ENCODE results near the gene CADM4.
"Not testable (repeated sequence)": the region's sequence is repeated elsewhere in the genome, so short reads cannot be mapped to it uniquely, and the experiment has no call there.

CADM4 gene

GRCh38 chr19:43651758-43652545 lies 12.3 kb upstream of the CADM4 start:
- Histone ChIP-seq H3K9me3 (ENCODE audit: control insufficient read depth, insufficient read depth, low read length) (no peaks in the 10 kb centered on the region), H3K4me1 (ENCODE audit: control insufficient read depth, low read length) (no peaks in the 10 kb centered on the region), H3K79me2 (ENCODE audit: control insufficient read depth, low read length) (no peaks in the 10 kb centered on the region), H3K4me2 (ENCODE audit: low read length) (no peak overlapping the region), H3K4me3 (ENCODE audit: low read length) (no peak overlapping the region), H3K9me2 (replicated peaks; ENCODE audit: control insufficient read depth, low read length) (no peaks in the 10 kb centered on the region), H3F3A (ENCODE audit: control insufficient read depth, insufficient read depth) (no peaks in the 10 kb centered on the region), H4K20me1 (ENCODE audit: control insufficient read depth, insufficient read depth, low read depth, low read length) (no peaks in the 10 kb centered on the region), H3K36me3 (ENCODE audit: control insufficient read depth, low read length) (no peaks in the 10 kb centered on the region), H3K27me3 (ENCODE audit: control insufficient read depth, low read length) (no peaks in the 10 kb centered on the region), H3K27ac (ENCODE audit: low read depth, low read length) (no peak overlapping the region)
- no peak for TF ChIP-seq EZH2phosphoT487 (IDR thresholded peaks at IDR 0.05; ENCODE audit: borderline replicate concordance, low read length)
- TF ChIP-seq, protein P1, sequence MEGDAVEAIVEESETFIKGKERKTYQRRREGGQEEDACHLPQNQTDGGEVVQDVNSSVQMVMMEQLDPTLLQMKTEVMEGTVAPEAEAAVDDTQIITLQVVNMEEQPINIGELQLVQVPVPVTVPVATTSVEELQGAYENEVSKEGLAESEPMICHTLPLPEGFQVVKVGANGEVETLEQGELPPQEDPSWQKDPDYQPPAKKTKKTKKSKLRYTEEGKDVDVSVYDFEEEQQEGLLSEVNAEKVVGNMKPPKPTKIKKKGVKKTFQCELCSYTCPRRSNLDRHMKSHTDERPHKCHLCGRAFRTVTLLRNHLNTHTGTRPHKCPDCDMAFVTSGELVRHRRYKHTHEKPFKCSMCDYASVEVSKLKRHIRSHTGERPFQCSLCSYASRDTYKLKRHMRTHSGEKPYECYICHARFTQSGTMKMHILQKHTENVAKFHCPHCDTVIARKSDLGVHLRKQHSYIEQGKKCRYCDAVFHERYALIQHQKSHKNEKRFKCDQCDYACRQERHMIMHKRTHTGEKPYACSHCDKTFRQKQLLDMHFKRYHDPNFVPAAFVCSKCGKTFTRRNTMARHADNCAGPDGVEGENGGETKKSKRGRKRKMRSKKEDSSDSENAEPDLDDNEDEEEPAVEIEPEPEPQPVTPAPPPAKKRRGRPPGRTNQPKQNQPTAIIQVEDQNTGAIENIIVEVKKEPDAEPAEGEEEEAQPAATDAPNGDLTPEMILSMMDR (IDR thresholded peaks at IDR 0.05; ENCODE audit: low read depth, low read length, poor library complexity, severe bottlenecking), result peak; percentile 80

- H3K36me3 ChIP-seq (ENCODE audit: control insufficient read depth, low read length); H3K4me3 ChIP-seq (ENCODE audit: low read length); H4K20me1 ChIP-seq (ENCODE audit: control insufficient read depth, insufficient read depth, low read depth, low read length): not testable (repeated sequence)
These were observed 10.6 kb upstream of the CADM4 start for GRCh38 chr19:43650276-43650675.

GRCh38 chr19:43649514-43649913 lies 9.9 kb upstream of the CADM4 start:
- H3K9me2 ChIP-seq (replicated peaks; ENCODE audit: control insufficient read depth, low read length), result no peaks in the 10 kb centered on the region
- H3K4me2 ChIP-seq (ENCODE audit: low read length), result no peak overlapping the region
- no peaks in the 10 kb centered on the region for H4K20me1 ChIP-seq (ENCODE audit: control insufficient read depth, insufficient read depth, low read depth, low read length)
- no peaks in the 10 kb centered on the region for H3F3A ChIP-seq (ENCODE audit: control insufficient read depth, insufficient read depth)
- no peaks in the 10 kb centered on the region for H3K27me3 ChIP-seq (ENCODE audit: control insufficient read depth, low read length)
- TF ChIP-seq, protein P1 (IDR thresholded peaks at IDR 0.05; ENCODE audit: low read depth, low read length, poor library complexity, severe bottlenecking), result no peak
- no peak for TF ChIP-seq EZH2phosphoT487 (IDR thresholded peaks at IDR 0.05; ENCODE audit: borderline replicate concordance, low read length)
- H3K4me3 ChIP-seq (ENCODE audit: low read length), result no peak overlapping the region
- H3K4me1 ChIP-seq (ENCODE audit: control insufficient read depth, low read length), result no peaks in the 10 kb centered on the region
- H3K27ac ChIP-seq (ENCODE audit: low read depth, low read length), result no peak overlapping the region
- no peaks in the 10 kb centered on the region for H3K36me3 ChIP-seq (ENCODE audit: control insufficient read depth, low read length)
- no peaks in the 10 kb centered on the region for H3K9me3 ChIP-seq (ENCODE audit: control insufficient read depth, insufficient read depth, low read length)
- no peaks in the 10 kb centered on the region for H3K79me2 ChIP-seq (ENCODE audit: control insufficient read depth, low read length)

More at GRCh38 chr19:43650276-43650675, 10.6 kb upstream of the CADM4 start:
- not testable (repeated sequence) for H3K79me2 ChIP-seq (ENCODE audit: control insufficient read depth, low read length); H3K9me3 ChIP-seq (ENCODE audit: control insufficient read depth, insufficient read depth, low read length); H3K27ac ChIP-seq (ENCODE audit: low read depth, low read length); H3K4me1 ChIP-seq (ENCODE audit: control insufficient read depth, low read length); H3K9me2 ChIP-seq (replicated peaks; ENCODE audit: control insufficient read depth, low read length); H3K4me2 ChIP-seq (ENCODE audit: low read length); H3K27me3 ChIP-seq (ENCODE audit: control insufficient read depth, low read length); H3F3A ChIP-seq (ENCODE audit: control insufficient read depth, insufficient read depth)

DNA sequence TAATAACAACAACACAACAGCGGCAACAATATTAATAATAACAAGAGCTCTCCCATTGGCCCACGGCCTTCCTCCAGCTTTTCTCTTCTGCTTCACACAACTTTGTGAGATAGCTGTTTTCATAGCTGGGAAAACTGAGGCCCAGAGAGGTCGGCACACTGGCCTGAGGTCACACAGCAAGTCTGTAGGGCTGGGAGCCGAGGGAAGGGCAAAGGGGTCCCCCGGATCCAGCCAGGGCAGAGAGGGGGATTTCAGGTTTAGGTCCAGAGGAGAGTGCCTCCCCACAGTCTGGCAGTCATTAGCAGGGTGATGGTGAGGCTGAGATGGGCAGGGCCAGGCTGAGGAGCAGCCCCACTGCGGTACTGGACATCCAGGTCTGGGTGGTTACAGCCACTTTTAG lies 9.0 kb upstream of the CADM4 start:
- TF ChIP-seq EZH2phosphoT487 (IDR thresholded peaks at IDR 0.05; ENCODE audit: borderline replicate concordance, low read length), result no peak
- TF ChIP-seq, protein P1 (IDR thresholded peaks at IDR 0.05; ENCODE audit: low read depth, low read length, poor library complexity, severe bottlenecking), result no peak
- Histone ChIP-seq H3K36me3 (ENCODE audit: control insufficient read depth, low read length) (no peaks in the 10 kb centered on the region), H3K79me2 (ENCODE audit: control insufficient read depth, low read length) (no peaks in the 10 kb centered on the region), H3K4me3 (ENCODE audit: low read length) (no peak overlapping the region), H3F3A (ENCODE audit: control insufficient read depth, insufficient read depth) (no peaks in the 10 kb centered on the region), H3K27ac (ENCODE audit: low read depth, low read length) (no peak overlapping the region), H3K9me2 (replicated peaks; ENCODE audit: control insufficient read depth, low read length) (no peaks in the 10 kb centered on the region), H3K9me3 (ENCODE audit: control insufficient read depth, insufficient read depth, low read length) (no peaks in the 10 kb centered on the region), H4K20me1 (ENCODE audit: control insufficient read depth, insufficient read depth, low read depth, low read length) (no peaks in the 10 kb centered on the region), H3K4me1 (ENCODE audit: control insufficient read depth, low read length) (no peaks in the 10 kb centered on the region), H3K4me2 (ENCODE audit: low read length) (no peak overlapping the region), H3K27me3 (ENCODE audit: control insufficient read depth, low read length) (no peaks in the 10 kb centered on the region)
